ENCODE data around the gene CAPN12. TPM values are rescaled to one million over a fixed set of nuclear protein-coding genes. Genes with fewer than 3 reads are reported as not detected.

CAPN12 gene
- polyA plus RNA-seq, 2 of the 4 experiments (the other 2 are of a cell fraction): 10.0 to 11.7 TPM

GRCh38 chr19:38684078-38684861 is 60.0 kb downstream of the CAPN12 start (continued):
- TF ChIP-seq HMGXB4 (CRISPR knock-in tag; IDR thresholded peaks at IDR 0.05; ENCODE audit: borderline replicate concordance) (no peak), TFCP2L1 (CRISPR knock-in tag; IDR thresholded peaks at IDR 0.05) (peak; percentile 93; the same call in 1 of the 2 replicates), HOXB13 (CRISPR knock-in tag; IDR thresholded peaks at IDR 0.05; ENCODE audit: low read depth) (peak; percentile 98), POLR2AphosphoS2 (conservative IDR thresholded peaks at IDR 0.05; ENCODE audit: low read length) (peak; percentile 26; the same call in 1 of the 2 replicates), ZNF302 (CRISPR knock-in tag; IDR thresholded peaks at IDR 0.05) (peak; percentile 84), CHD4 (IDR thresholded peaks at IDR 0.05; ENCODE audit: borderline replicate concordance) (no peak), REST (IDR thresholded peaks at IDR 0.05) (no peak), TP53 (CRISPR knock-in tag; IDR thresholded peaks at IDR 0.05) (no peak; the same call in none of the 2 replicates), ZSCAN20 (CRISPR knock-in tag; IDR thresholded peaks at IDR 0.05) (peak; percentile 86), CTCF (IDR thresholded peaks at IDR 0.05) (no peak), ELK1 (IDR thresholded peaks at IDR 0.05; ENCODE audit: low read depth, low read length) (no peak), ATOH8 (CRISPR knock-in tag; IDR thresholded peaks at IDR 0.05; ENCODE audit: low read depth) (peak; percentile 87), BCL3 (IDR thresholded peaks at IDR 0.05) (0 out of 3 replicates have a peak, but pooled peaks have one; percentile 34), CHD2 (IDR thresholded peaks at IDR 0.05; ENCODE audit: low read length, partially characterized antibody) (no peak), EHMT2 (IDR thresholded peaks at IDR 0.05; ENCODE audit: low read depth) (no peak), RFX5 (IDR thresholded peaks at IDR 0.05) (peak; percentile 18; the same call in 1 of the 2 replicates), PHF8 (IDR thresholded peaks at IDR 0.05; ENCODE audit: borderline replicate concordance, low read depth) (no peak), HOXB5 (CRISPR knock-in tag; IDR thresholded peaks at IDR 0.05) (peak; percentile 95)
